ENCODE results near the gene SP1.

DNA sequence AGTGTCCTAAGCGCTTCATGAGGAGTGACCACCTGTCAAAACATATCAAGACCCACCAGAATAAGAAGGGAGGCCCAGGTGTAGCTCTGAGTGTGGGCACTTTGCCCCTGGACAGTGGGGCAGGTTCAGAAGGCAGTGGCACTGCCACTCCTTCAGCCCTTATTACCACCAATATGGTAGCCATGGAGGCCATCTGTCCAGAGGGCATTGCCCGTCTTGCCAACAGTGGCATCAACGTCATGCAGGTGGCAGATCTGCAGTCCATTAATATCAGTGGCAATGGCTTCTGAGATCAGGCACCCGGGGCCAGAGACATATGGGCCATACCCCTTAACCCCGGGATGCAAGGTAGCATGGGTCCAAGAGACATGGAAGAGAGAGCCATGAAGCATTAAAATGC, 31.0 kb downstream of the SP1 start:
- no peak for TF ChIP-seq GATA3 (IDR thresholded peaks at IDR 0.05; ENCODE audit: low read depth, low read length)
- TF ChIP-seq GATA2 (IDR thresholded peaks at IDR 0.05; ENCODE audit: low read depth, low read length), result no peak

All from SH-SY5Y (cell line).